Posterior vena cava (tissue), 2 donors: ENCODE measurements around the gene STN1. TPM values are rescaled to one million over a fixed set of nuclear protein-coding genes. Genes with fewer than 3 reads are reported as not detected.

Experiments
- DNase-seq: peaks from one replicate; pipeline ENCODE4 v3.0.0-alpha.2; 2020; ENCODE audit warnings: low spot score
- intact Hi-C, 2 donors: fragments of 100-400 bp; cut with DNase I; formaldehyde crosslinking; loops; one replicate each; pipeline versions ENCODE4 v1.14.1 to v1.14.2; 2022 to 2023
- total RNA-seq, 2 donors: library from RNA; stranded (reverse); fragmentation: NEBNext Ultra II Directional; extraction: Animal tissue kit (Norgen Biotek cat#: 25700); gene quantifications; one replicate each; pipeline ENCODE4 v1.2.1, GENCODE V29; 2021
- donor health status: DM: yes; HTN: yes; CAD: no.
- donor health status: DM: yes; HTN: yes; CAD: no.

Gene STN1
- total RNA-seq, 2 donors from 2014 or later: 18.2 to 18.6 TPM

DNA sequence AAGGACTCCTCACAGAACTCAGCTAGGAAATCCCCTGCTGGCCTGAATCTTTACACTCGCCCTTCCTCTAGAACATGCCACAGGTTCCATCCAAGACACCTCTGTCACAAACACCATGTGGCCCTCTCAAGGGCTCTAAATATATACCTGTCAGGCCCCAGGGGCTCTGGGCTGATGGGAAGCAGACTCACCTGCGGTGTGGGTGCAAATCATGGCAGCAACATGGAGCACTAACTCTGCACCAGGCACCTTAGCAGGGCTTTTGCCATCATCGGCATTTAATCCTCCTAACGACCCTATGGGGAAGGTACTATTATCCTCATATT lies 80.0 kb downstream of the STN1 start:
- intact Hi-C loops: no loop called here
- DNase-seq: peak; percentile 61

DNA sequence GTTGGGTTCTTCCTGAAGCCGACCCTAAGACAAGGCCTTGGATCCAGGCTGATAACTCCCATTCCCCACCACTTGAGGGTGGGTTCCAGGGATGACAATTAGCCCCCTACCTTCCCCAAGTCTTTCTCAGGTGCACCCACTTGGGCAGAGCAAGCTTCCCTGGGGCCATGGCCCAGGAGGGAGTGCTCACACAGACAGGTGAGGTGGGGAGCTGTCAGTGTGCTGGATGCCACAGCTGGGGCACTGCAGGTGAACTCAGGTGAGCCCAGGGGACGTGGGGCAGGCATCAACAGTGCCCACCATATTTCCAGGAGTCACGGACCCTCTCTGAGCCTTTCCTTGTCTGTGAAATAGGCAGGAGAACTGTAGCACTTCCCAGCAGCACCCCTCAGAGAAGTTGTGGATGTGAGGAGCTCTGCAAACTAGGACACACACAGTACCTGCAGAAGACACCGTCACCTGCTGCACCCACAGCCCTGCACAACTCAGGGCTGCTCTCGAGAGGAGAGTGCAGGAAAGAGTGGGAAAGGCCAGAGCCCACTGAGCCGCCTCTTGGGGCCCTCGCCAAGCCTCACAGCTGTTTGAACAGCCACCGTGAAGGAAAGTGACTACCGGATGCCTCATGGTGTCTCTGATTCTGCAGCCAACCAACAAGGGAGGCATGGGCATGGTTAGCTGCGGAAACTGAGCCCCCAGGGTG lies 80.5 kb downstream of the STN1 start:
- no peak for DNase-seq
- intact Hi-C loops: no loop called here

DNA sequence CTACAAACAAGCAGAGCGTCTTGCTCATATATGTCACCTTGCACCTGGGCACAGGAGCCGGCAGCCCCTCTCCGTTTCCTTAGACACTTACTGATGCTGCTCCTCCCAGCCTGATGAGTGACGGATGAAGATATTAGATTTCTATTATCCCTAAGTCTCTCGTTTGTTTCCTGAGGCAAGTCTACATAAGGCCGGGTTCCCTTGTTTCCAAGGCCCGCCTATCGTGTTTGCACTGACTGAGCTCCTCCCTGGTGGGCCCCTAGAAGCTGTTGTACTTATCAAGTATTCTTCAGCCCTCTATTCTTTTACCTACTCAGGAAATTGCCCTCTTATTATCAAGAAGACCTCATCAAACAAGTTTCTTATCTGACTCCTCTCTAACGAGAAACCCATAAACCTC lies 81.1 kb downstream of the STN1 start:
- intact Hi-C loops: no loop called here
- DNase-seq: no peak

DNA sequence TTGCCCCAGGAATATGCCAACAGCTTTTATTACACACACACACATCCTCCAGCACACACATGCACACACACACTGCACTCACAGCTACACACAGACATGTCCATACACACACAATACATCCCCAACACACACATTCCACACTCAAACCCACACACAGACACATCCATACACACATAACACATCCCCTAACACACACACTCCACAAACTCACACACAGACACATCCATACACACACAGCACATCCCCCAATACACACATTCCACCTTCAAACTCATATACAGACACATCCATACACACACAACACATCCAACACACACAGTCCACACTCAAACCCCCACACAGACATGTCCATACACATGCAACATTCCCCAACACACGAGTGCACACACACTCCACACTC lies 81.7 kb downstream of the STN1 start:
- no peak for DNase-seq
- intact Hi-C loops: no loop called here

DNA sequence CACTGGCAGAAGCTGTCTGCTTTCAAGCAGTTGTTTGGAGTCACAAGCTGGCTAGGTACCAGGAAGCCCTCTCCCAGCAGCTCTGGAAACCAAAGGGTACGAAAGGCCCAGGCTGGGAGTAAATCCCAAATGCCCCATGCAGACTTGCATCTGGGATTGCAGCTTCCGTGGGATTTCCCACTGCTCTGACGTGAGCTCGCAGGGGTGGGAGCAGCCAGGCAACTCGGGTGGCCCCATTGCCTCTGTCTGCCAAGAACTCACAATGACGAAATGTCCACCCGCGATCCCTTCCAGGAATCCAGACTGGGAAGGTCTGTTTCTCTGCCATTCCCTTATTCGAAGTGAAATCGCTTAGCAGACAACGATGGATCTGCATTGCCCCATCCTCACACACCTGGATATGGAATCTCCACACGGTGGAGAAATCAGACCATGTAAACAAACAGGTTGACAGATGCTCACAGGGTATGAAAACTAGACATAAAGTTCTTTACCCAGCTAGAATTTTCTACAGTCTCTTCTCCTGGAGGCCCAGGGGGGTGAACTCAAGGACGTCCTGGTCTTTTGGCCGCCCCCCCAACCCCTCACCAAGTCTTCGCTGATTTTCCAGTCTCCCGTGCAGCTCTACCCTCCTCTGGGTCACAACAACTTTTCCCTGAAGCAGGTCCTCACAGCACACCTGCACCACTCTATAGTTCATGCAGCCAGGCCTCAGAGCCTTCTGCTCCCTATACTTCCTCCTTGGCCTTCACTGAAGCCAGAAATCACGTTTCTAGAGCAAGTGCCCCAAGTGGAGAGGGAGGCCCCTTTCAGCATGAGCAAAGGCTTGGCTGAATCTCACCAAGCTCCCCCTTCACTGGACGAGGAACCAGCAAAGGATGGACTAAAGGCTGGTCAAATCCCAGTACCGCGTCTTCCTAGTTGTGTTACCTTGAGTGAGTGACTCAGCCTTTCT lies 82.6 kb downstream of the STN1 start:
- intact Hi-C loops: loop anchor here in 1 of 2 donors (1.0 kb wide), 1 partner anchor 25 kb away; no protein-coding TSS in a partner anchor
- peak; percentile 92 for DNase-seq

DNA sequence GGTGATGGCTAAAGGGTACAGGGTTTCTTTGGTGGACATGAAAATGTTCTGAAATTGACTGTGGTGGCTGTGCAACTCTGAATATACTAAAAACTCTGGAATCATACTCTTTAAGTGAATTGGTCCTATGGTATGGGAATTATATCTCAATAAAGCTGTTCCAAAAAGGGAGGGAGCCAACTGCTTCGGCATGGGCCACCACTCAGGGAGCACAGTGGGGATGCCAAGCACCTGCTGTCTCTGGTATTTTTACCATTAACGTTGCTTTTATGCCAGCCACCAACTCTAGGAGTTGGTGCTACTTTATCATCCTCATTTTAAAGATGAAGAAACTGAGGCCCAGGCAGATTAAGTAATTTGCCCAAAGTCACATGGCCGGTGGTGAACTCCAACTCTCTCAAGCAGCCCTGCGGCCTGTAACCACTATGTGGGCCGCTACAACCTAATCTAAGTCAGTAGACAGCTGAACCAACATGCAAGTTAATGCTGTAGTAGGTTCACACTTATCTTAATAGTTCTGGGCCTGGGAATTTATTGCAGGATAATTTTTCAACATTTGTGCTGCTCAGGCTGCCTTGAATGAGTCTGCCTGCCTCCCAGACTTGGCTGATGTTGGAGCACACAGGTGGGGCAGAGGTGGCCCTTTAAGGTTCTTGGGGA lies 83.4 kb downstream of the STN1 start:
- intact Hi-C loops: loop anchor here in 1 of 2 donors (1.0 kb wide), 1 partner anchor 26 kb away; no protein-coding TSS in a partner anchor
- DNase-seq: no peak

DNA sequence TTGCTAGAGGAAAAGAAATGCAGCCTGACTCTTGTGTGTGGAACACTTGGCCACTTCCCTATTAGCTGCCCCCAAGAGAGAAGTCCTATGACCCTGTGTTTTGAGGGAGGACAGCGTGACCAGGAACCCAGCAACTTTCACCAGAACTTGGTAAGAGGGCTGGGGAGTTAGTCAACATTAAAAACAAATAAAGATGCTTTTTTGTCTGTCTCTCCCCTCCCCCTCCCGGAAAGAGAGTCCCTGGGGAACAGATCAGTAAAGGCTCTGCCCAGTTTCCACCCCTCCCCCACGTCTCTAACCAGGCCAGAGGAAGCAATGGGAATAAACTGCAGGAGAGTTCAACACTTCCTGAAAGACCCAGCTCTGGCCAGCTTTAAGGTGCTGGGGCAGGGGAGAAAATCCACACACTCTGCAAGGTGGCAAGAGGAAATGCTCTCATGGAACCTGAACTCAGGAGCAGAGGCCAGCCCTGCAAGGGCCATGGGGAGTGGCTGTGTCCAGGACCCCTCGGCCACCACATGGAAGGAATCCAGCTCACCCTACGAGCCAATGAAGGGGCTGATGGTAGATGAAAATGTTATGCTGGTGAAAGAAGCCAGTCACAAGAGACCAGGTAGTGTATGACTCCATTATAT lies 84.1 kb downstream of the STN1 start:
- intact Hi-C loops: no loop called here
- DNase-seq: peak; percentile 79

DNA sequence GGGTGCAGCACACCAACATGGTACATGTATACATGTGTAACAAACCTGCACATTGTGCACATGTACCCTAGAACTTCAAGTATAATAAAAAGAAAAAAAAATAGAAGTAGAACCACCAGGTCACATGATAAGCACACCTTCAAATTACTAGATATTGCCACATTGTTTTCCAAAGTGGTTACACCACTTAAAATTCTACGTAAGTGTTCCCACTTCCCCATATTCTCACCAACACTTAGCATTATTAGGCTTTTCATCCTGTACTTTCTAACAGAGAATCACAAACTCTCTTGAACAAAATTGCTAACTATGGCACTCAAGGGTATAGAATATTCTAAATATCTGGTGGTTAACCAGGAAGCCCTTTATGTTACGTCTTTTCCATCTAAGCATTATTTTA lies 85.2 kb downstream of the STN1 start:
- no peak for DNase-seq
- intact Hi-C loops: no loop called here

Other genes starting within 250 kb of the STN1 start
- 10 to 100 TPM; 62.6 to 93.6 TPM for gene SH3PXD2A, start 62.6 kb downstream of the STN1 start, total RNA-seq
- 10 to 100 TPM; 45.3 to 71.0 TPM for gene SLK, start 49.0 kb upstream of the STN1 start, total RNA-seq
- under 1 TPM; 0.48 to 0.88 TPM for gene COL17A1, start 167.7 kb upstream of the STN1 start, total RNA-seq
- gene SFR1, start 204.0 kb upstream of the STN1 start, total RNA-seq: 1 to 10 TPM; 7.6 to 9.2 TPM